ENCODE results near the gene ATP23.

- TF ChIP-seq TAF1 (IDR thresholded peaks at IDR 0.05; ENCODE audit: borderline replicate concordance, insufficient read depth, low read length) (no peak), SIN3A (IDR thresholded peaks at IDR 0.05; ENCODE audit: borderline replicate concordance, insufficient read depth, low read length) (no peak), POLR2AphosphoS5 (IDR thresholded peaks at IDR 0.05; ENCODE audit: low read depth, low read length) (no peak)
Observed at GRCh38 chr12:57964421-57964820, 23.1 kb downstream of the ATP23 start.
